ENCODE data around the gene CEP83.

The CEP83 gene

DNA sequence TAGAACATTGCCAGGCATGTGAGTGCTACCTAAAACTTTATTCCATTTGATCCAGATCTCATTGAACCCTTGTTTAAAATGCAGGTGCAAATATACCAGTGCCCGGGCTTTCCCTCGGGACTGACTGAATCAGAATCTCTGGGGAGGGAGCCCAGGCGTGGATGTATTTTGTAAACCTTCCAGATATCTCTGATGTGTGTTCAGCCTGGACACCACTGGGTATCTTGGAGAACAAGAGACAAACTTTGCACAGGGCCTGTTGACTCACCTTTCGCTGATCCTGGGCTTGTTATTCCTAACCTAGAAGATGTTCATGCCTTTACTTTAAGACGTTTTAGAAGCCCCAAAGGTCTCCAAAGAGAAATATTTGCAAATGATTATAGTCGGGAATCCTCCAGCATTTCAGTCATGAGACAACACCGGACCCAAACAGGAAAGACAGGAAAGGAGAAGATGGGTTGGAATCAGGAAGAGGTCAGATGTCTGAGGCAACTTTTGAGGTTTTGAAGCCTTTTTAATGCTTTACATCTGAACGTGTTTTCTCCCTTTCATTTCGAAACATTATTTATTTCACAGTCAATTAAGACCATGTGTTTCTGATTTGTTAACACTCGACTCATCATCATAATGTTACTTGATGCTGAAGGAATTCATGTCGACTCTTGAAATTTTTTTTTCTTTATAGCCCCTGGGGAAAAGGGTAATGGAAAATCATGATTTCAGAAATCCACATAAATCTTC lies 192.7 kb downstream of the CEP83 start:
- no peak for DNase-seq

DNA sequence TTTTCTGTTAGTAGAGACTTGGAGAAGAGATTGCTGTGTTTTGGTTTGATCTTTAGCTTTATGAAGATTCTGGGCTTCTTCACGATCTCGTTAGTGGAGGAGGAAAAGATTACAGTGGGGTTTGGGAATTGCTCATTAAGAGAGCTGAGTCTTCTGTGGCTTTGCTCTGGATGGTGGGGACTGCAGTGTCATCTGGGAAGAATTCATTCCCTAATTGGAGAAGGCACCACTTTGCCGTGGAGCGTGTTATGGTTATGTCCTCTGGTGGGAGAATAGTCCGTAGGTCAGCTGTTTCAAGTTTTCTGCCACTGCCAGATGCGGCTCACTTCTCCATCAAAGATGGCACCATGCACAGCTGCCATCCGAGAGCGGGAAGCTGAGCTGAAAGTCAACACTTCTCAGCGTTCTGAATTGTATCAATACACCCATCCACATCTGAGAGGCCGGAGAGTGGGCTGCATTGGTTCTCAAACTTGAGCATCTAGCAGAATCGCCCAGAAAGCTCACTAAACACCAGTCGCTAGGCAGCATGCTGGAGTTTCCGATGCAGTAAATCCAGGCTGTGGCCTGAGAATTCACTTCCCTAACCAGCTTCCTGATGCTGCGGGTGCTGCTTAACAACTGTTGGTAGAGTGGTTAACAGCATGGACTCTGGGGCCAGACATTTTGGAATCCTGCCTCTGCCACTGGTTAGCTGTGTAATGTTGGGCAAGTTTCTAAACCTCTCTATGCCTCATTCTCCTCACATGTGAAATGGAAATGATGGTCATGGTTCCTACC lies 193.5 kb downstream of the CEP83 start:
- no peak for DNase-seq

DNA sequence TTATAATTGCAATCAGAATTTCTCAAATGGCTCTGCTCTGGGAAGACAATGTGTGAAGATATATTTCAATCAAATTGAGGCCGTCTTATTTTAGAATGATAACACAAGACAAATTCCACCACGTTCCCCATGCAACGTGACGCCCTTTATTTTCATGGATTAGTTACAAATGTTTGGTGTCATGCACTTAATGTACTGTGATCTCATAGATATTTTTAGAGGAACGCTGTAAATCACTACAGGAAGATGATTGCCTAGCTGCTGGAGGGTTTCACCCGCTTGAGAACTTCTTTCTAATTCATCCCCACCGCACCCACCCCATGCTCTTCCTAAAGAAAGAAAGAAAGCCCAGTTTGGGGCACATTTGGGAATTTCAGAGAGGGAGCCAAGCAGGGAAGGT lies 194.1 kb downstream of the CEP83 start:
- no peak for DNase-seq

DNA sequence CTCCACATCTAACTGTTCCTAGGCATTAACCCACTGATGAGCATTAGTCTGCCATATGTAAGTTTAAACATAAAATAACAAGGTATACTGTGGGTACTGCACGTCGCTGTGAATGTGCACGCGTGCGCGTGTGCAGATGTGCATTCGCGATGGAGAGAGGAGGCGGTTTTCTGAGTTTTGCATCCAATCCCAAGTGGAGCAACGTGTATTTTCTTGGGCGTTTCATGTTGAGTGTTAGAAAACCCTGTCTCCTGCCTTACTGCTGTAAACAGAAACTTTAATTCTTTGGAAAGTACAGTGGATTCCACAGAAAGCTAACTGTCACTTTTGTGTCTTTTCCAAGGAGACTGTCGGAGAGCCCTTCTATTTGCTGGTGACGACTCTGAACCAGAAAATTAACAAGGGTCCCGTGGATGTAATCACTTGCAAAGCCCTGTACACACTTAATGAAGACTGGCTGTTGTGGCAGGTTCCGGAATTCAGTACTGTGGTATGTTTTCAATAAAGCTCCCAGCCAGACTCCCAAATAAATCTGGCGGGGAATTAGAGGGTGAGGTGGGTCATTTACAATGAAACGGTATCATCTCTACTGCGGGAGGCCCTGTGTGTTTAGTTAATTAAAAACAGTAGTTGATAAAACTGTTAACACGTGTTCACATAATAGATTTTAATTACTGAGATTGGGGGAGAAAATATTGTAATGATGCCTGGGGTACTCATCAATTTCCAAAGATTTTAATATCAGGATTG lies 194.8 kb downstream of the CEP83 start:
- DNase-seq: no peak

DNA sequence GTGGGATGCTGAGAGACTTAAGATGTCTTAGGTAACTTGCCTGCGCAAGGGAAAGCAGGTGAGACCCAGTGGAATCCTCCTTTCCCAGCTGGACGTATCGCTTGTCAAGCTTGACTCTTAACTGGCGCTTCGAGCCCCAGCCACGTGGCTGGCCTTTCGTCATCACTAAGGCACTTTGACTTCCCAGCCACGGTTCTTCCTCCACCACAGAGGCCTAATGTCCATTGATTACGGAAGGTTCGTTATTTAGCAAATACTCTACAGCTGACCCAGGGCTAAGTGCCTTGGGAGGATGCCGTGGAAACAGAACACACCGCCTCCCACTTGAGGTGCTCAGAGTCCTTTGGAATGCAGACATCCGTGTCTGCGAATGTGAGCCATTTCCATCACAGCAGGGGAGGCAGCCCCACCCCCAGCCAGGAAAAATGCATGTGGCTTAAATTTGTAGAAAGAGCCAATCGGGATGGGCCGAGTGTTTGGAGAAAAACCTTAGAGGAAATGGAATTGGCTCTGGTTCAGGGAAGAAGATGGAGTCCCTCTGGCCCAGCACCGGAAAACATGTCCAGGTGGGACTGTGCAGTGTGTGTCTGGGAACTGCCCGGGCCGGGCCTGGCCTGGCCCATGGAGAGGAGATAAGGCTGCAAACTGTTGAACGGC lies 195.6 kb downstream of the CEP83 start:
- DNase-seq: no peak

DNA sequence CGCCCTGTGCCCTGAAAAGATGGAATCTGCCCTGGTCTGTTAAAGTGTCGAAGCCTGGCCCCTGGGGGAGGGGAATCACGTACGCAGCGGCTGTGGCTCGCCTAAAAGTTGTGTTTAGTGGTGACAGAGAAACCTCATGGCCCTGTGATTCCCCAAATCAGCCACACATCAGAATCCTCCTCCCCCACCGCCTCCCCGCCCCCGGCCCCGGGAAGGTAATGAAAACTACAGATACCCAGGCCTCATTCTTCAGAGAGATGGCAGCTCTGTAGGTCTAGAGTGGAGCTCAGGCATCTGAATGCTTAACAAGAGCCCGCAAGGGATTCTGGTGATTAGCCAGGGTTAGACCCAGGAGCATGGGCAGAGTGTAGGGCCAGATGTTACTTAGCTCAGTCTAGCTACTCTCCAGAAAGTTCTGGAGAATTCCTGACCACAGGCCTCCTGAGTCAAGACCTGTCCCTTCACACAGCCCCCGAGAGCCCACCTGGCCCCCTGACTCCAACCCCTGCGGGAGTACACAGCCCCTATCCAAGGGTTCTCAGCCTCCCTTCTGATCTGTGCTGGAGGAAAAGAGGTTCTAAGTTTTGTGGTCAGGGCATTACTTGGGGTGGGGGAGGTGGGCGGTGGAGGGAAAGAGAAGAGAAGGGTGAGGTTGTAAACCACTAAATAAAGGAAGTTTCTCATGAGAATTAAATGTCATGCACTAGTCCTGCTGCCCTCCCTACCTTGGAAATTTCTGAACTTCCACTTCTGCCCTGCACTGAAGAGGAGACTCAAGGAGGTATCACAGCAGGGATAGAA lies 196.5 kb downstream of the CEP83 start:
- DNase-seq: peak; percentile 79

DNA sequence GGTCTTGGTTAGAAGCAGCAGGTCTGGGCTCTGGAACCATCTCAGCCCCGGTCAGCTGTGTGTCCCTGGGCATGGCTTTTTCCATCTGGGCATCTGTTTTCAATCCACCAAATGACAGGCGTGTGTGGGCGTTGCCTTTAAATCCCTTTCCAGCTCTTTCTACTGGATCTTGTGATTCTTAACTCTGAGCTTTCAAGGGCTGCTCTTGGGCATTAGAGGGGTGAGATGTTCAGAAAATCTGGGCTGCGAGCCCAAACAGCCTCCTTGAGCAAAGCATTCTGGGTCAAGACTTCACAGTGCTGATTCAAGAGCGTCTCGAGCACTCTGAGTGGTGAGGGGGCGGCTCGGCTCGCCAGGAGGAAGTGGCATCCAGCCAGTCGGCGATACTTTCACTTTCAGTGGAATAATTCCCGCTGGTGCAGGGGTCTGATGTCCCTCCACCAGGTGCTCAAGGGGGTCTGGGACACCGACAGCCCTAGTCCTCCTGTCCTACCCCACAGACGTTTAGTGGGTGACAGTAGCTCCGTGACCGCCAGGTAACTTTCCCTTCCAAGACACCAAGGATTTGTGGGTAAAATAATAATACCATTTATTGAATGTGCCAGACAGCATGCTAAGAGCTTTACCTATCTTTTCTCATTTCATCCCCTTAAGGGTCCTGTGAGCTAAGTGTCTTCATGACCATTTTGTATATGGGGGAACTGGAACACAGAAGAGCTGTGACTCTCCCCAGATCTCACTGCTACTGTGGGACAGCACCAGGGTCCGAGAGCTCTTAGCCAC lies 197.2 kb downstream of the CEP83 start:
- peak; percentile 80 for DNase-seq

DNA sequence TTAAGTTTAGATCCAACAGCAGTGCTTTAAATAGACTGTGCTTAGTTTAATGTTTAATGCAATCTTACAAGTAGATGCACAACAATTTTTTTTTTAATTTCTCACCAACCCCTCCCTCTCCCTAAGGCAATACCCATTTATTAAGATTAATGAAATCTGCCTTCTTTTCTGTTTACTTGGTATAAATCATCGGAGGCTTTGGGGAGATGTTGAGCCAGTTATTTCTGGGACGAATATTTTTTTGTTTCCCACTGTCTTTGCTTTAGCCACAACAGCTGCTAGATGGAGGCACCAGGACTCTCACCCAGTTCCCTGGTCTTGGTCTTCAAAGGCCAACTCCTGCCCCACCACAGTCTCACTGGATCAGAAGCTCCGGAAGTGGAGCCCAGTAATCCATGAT lies 197.9 kb downstream of the CEP83 start:
- no peak for DNase-seq

DNA sequence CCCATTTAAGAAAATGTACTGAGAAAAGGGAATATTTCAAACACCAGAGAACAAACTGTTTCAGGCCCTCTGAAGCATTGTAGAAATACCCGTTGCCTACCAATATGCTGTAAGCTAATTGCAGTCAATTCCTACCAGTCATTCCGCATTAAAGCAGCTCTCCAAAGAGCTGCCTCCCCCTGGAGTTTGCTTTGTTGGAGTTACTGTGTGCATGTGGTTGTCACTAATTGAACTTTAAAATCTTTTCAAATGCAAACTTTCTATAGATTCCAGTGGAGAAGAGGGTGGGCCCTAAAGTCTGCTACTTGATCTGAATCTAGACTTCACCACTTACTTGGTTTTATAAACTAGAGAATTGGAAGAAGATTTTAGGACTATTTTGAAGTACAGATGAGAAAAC lies 198.5 kb downstream of the CEP83 start:
- no peak for DNase-seq

DNA sequence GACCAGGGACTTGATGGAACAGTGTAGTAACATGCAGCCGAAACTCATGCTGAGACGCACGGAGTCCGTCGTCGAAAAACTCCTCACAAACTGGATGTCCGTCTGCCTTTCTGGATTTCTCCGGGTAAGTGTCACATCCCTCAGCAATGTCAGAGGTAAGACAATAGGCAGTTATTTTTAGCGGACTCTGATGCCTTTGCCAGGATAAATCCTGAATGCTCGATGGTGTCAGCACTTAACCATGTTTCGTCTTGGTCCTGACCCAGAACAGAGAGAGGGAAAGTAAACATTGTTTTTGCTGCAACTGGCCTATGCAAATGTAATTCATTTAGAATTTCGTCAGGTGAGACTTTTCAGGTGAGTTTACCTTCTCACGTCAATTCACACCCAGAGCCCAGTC lies 198.9 kb downstream of the CEP83 start:
- no peak for DNase-seq

DNA sequence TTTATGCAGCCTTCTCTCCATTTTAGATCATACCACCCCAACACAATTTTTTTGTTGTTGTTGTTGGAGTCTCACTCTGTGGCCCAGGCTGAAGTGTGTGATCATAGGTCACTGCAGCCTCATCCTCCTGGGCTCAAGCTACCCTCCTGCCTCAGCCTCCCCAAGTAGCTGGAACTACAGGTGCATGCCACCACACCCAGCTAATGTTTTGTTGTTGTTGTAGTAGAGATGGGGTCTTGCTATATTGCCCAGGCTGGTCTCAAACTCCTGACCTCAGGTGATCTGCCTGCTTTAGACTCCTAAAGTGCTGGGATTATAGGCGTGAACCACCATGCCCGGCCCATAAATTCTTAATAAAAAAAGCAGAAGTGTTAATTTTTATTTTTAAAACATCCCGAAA lies 199.7 kb downstream of the CEP83 start:
- no peak for DNase-seq

DNA sequence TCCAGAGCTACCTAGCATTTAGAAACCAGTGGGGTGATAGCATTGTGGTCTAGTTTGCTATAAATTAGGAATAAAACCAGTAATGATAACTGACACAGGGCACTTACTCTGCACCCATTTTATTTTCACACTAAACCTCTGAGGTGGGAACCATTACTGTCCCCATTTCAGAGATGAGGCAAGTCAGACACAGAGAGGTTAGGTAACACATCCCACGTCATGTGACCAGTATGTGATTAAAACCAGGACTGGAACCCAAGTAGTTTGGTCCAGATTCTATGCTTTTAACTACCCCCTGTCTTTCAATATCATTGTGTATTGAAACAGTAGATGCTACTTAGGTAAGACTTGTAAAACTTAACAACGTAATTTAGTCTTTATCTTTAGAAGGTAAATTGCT lies 201.1 kb downstream of the CEP83 start:
- DNase-seq: no peak

All from stimulated activated CD8-positive, alpha-beta memory T cell treated with anti-CD3 and anti-CD28 coated beads, Interleukin-4, amount 100 ng/mL, for 48 hours (primary cell).